Bronchial epithelial cell (primary cell): ENCODE data around the gene SHC1. TPM values are rescaled to one million over a fixed set of nuclear protein-coding genes. Genes with fewer than 3 reads are reported as not detected.
"Not testable (repeated sequence)": the region's sequence is repeated elsewhere in the genome, so short reads cannot be mapped to it uniquely, and the experiment has no call there.

Source experiments
- DNase-seq: peaks from one replicate; pipeline ENCODE4 v3.0.0-alpha.2; 2010; ENCODE audit warnings: low read depth
- FAIRE-seq: peaks from 2 replicates; lab custom pipeline; 2011; peaks lifted over from hg19 to GRCh38; lab: Jason Lieb, UNC
- H3K27me3 ChIP-seq: 2 replicates; pipeline ENCODE4 v1.5.1; 2011; ENCODE audit warnings: low read length; ENCODE audit not compliant: control insufficient read depth, insufficient read depth
- H3K36me3 ChIP-seq: 2 replicates; pipeline ENCODE4 v1.5.1; 2011; ENCODE audit warnings: low read length; ENCODE audit not compliant: control insufficient read depth, insufficient read depth
- H3K4me3 ChIP-seq: 2 replicates; pipeline ENCODE4 v1.5.1; 2011; ENCODE audit warnings: mild to moderate bottlenecking, low read depth, low read length, control low read depth
- CTCF ChIP-seq: IDR thresholded peaks from 2 replicates; pipeline ENCODE4 v1.5.1; 2011; ENCODE audit warnings: mild to moderate bottlenecking, moderate library complexity, low read length, control low read depth, inconsistent platforms; ENCODE audit not compliant: insufficient read depth, severe bottlenecking
- total RNA-seq: library from RNA; depleted of rRNA; stranded (reverse); fragments of >200 nt; gene quantifications from 2 replicates; pipeline ENCODE4 v1.2.1, GENCODE V29; 2014

SHC1 gene
- total RNA-seq, 1 donor from 2014 or later, result 216 TPM

- no peak for TF ChIP-seq CTCF
- FAIRE-seq (no peak), DNase-seq (no peak)
- Histone ChIP-seq H3K4me3 (no peak overlapping the region), H3K36me3 (no peaks in the 10 kb centered on the region), H3K27me3 (no peaks in the 10 kb centered on the region)
Observed at GRCh38 chr1:154998201-154998780, 27.7 kb upstream of the SHC1 start.

DNA sequence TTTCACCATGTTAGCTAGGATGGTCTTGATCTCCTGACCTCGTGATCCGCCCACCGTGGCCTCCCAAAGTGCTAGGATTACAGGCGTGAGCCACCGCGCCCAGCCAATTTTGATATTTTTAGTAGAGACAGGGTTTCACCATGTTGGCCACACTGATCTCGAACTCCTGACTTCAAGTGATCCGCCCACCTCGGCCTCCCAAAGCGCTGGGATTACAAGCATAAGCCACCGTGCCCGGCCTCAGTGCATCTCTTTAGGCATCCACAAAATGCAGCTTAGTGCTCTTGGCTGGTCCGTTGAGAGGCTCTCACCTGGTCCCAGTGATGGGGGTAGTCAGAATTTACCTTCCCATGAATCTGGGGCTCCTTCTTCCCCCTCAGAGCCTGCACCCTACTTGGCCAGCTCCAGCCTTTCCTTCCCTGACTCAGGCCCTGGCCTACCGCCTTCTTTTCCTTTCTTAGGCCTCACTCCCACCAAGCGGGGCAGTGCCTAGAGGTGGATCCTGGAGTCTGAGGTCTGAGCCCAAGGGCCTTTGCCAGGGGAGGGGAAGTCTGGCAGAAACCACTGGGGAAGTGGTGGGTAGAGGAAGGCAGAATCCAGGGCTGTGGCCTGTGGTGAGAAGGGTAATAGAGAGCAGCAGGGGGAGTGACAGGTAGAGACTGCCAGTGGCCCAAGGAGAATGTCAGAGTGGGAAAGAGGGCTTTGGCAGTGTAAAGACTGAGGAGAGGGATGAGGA is 26.6 kb upstream of the SHC1 start:
- DNase-seq (no peak), FAIRE-seq (no peak)
- no peak for TF ChIP-seq CTCF
- H3K4me3 ChIP-seq, result no peak overlapping the region
- H3K36me3 ChIP-seq, result no peaks in the 10 kb centered on the region
- no peaks in the 10 kb centered on the region for H3K27me3 ChIP-seq

DNA sequence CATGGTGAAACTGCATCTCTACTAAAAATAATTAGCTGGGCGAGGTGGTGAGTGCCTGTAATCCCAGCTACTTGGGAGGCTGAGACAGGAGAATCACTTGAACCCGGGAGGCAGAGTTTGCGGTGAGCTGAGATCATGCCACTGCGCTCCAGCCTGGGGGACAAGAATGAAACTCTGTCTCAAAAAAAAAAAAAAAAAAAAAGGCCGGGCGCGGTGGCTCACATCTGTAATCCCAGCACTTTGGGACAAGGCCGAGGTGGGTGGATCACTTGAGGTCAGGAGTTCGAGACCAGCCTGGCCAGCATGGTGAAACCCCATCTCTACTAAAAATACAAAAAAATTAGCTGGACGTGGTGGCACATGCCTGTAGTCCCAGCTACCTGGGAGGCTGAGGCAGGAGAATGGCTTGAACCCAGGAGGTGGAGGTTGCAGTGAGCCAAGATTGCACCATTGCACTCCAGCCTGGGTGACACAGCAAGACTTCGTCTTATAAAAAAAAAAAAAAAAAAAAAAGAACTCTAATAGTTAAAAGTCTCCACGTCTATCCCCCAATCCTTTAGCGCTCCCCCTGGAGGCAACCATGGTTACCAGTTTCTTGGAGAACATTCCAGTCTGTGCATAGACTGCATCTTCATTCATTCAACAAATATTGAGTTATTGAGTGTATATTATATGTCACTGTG is 24.9 kb upstream of the SHC1 start:
- peak; percentile 26 for TF ChIP-seq CTCF
- H3K27me3 ChIP-seq, H3K4me3 ChIP-seq, FAIRE-seq, H3K36me3 ChIP-seq: not testable (repeated sequence)
- DNase-seq, result peak; percentile 76

DNA sequence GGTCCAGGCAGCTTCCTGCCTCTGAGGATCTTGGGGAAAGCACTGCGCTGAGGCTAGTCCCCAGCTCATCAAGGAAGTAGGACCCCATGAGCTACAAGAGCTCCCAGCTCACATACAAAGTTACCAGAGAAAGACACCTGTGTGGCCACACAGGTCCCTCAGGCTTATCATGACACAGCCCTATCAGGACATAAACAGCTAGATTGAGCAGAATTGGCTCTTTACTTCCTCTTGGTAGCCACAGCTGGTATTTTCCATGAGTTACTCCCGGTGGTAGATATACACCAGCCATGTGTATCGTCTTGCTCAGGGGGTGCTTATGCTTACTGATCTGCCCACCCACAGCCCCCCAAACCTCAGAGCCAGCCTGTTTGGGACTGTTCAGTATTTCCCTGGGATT is 24.0 kb upstream of the SHC1 start:
- TF ChIP-seq CTCF, result no peak

GRCh38 chr1:154994269-154994587 is 23.7 kb upstream of the SHC1 start:
- no peak for TF ChIP-seq CTCF
- no peak for FAIRE-seq
- Histone ChIP-seq H3K36me3 (peaks cover 6% of the 10 kb centered on the region), H3K27me3 (no peaks in the 10 kb centered on the region), H3K4me3 (no peak overlapping the region)
- no peak for DNase-seq

More for the DNA sequence above, 24.0 kb upstream of the SHC1 start:
- H3K27me3 ChIP-seq, result no peaks in the 10 kb centered on the region
- no peak overlapping the region for H3K4me3 ChIP-seq
- no peak for DNase-seq
- peaks cover 3% of the 10 kb centered on the region for H3K36me3 ChIP-seq
- FAIRE-seq, result no peak
